Epithelial cell of esophagus (primary cell): ENCODE measurements around the gene RNF182.

Source experiments
- DNase-seq: peaks from one replicate; pipeline ENCODE4 v3.0.0; 2010; ENCODE audit warnings: low read depth
- H3K4me3 ChIP-seq: 2 replicates; pipeline ENCODE4 v1.5.1; 2011; ENCODE audit warnings: mild to moderate bottlenecking, low read length, control low read depth
- TF ChIP-seq, protein P1 (sequence below): IDR thresholded peaks from 2 replicates; pipeline ENCODE4 v1.5.1; 2011; ENCODE audit warnings: low read depth, mild to moderate bottlenecking, low read length, control low read depth, inconsistent platforms; ENCODE audit not compliant: insufficient read depth; ENCODE audit errors: missing control alignments

RNF182 gene

DNA sequence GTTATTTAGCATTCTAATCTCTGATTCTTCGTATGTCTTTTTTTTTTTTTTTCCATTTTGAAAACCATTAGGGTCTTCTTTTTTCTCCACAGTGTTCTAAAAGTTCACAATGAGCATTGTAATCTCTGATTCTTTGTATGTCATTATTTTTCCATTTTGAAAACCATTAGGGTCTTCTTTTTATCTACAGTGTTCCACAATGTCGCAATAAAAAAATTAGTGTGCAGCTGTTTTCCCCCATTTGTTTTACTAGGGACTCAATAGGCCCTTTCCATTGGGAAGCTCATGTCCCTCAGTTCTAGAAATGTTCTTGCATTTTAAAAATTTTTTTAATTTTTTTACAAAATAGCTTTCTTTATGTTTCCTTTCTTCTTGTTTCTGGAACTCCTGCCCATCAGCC lies 64.2 kb downstream of the RNF182 start:
- TF ChIP-seq, protein P1, sequence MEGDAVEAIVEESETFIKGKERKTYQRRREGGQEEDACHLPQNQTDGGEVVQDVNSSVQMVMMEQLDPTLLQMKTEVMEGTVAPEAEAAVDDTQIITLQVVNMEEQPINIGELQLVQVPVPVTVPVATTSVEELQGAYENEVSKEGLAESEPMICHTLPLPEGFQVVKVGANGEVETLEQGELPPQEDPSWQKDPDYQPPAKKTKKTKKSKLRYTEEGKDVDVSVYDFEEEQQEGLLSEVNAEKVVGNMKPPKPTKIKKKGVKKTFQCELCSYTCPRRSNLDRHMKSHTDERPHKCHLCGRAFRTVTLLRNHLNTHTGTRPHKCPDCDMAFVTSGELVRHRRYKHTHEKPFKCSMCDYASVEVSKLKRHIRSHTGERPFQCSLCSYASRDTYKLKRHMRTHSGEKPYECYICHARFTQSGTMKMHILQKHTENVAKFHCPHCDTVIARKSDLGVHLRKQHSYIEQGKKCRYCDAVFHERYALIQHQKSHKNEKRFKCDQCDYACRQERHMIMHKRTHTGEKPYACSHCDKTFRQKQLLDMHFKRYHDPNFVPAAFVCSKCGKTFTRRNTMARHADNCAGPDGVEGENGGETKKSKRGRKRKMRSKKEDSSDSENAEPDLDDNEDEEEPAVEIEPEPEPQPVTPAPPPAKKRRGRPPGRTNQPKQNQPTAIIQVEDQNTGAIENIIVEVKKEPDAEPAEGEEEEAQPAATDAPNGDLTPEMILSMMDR: no peak
- no peak for DNase-seq
- H3K4me3 ChIP-seq: no peak overlapping the region

DNA sequence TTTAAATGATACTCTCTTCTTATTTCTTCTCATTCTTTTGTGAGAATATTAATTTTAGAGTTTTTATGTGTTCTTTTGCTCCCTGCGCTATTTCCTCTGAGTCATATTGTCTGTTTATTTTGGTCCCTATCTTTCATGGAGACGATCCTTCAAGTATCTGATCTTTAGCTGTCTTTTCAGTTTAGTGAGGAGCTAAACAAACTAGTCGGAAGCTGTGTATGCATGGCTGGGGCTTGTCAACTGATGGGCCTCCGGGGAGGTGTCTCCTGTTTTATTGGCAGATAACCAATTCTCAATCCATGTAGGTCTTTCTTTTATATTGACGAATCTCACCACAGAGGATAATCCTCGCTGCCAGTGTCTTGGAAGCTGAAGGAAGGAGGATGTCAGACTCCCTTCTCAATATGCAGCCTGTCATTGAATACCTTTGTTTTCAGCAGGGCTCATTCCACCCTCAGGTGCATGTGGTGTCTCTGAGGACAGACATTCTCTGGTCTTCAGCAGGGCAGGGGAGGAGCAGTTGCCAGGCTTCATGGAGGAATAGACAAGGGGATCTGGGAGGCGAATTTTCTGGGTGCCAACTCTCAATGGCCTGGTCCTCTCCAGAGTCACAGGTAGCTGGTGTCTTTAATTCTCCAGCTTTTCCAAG lies 64.9 kb downstream of the RNF182 start:
- no peak overlapping the region for H3K4me3 ChIP-seq
- TF ChIP-seq, protein P1: no peak
- DNase-seq: no peak

DNA sequence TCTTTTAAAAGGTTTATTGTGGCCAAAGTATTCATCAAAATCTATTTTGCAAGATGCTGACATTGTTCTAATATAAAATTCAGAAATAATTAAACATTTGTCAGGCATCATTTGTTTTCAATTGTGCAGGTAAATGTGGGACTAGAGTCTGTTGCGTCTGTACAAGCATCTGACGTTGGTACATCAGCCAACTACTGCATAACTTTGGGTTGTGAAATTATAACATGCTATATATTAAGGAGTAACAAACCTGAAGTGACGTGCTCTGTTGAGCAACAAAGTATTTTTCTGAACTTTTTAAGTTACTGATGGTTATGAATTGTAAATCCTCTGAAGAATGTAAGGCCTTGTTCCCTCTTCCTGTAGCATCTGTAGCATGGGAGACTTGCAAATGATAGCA lies 66.0 kb downstream of the RNF182 start:
- TF ChIP-seq, protein P1: no peak
- DNase-seq: peak; percentile 32
- no peak overlapping the region for H3K4me3 ChIP-seq

DNA sequence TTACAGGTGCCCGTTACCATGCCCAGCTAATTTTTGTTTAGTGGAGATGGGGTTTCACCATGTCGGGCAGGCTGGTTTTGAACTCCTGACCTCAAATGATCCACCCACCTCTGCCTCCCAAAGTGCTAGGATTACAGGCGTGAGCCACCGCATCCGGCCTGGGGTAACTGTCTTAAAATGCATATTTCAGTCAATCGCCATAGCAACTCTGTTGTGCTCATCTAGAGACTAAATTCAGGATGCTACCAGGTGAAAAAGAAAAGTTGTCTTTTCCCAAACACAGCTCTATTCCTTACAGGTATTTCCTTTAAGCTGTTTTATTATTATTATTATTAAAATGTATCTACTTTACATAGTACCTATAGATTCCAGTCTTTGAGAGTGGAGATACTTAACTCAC lies 66.6 kb downstream of the RNF182 start:
- no peak for DNase-seq
- TF ChIP-seq, protein P1: no peak
- no peak overlapping the region for H3K4me3 ChIP-seq

DNA sequence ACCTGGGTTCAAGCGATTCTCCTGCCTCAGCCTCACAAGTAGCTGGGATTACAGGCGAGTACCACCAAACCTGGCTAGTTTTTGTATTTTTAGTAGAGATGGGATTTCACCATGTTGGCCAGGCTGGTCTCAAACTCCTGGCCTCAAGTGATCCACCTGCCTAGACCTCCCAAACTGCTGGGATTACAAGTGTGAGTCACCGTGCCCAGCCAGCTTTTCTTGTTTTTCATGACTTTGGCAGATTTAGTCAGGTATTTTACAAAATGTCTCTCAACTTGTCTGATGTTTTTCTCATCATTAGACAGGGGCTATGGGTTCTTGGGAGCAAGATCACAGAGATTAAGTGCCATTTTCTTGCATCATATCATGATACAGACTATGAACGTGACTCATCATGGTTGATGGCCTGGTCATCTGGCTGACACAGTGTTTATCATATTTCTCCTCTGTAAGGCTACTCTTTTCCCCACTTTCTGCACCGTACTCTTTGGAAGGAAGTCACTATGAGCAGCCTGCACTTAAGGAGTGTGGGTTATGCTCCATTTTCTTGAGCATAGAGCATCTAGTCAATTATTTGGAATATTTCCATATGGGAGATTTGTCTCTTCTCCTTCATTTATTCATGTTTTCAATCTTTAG lies 67.8 kb downstream of the RNF182 start:
- H3K4me3 ChIP-seq: no peak overlapping the region
- TF ChIP-seq, protein P1: no peak
- DNase-seq: peak; percentile 69

DNA sequence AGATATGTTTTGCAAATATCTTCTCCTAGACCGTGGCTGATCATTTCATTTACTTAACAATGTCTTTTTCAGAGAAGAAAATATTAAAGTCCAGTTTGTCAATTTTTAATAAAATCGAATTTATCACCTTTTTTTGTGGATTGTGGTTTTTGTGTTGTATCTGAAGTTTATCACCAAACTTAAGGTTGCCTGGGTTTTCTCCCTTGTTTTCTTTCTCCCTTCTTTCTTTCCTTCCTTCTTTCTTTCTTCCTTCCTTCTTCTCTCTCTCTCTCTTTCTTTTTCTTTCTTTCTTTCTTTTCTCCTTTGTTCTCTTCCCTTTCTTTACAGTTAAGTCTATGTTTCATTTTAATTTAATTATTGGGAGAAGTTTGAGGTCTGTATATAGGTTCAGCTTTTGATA lies 68.7 kb downstream of the RNF182 start:
- TF ChIP-seq, protein P1: no peak
- no peak for DNase-seq
- H3K4me3 ChIP-seq: no peak overlapping the region

DNA sequence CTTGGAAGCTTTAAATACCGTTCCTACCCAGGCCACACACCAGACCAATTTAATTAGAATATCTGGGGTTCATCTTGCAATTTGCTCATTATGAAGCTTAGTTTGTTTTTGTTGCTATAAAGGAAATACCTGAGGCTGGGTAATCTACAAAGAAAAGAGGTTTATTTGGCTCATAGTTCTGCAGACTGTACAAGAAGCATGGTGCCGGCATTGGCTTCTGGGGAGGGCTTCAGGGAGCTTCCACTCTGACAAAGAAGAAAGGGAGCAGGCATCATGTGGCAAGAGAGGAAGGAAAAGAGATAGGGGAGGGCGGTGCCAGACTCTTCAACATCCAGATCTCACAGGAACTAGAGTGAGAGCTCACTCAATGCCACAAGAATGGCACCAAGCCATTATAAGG lies 73.6 kb downstream of the RNF182 start:
- TF ChIP-seq, protein P1: no peak
- no peak for DNase-seq
- no peak overlapping the region for H3K4me3 ChIP-seq
